HEK293 (cell line): ENCODE data around the gene LENEP.

ENCODE experiments used
- CTCF ChIA-PET: fragments of 350-600 bp; formaldehyde crosslinking; extraction: SDS; loops from one replicate; lab custom pipeline; 2021; ENCODE audit warnings: antibody characterized with exemption; lab: Yijun Ruan, JAX
- POLR2A ChIA-PET: fragments of 300-600 bp; formaldehyde crosslinking; extraction: SDS; loops from one replicate; lab custom pipeline; 2020; ENCODE audit warnings: antibody characterized with exemption, inconsistent platforms; lab: Yijun Ruan, JAX
- H3K27ac ChIP-seq: fragments of 200-500 bp; sonication (Bioruptor generic); 2 replicates; pipeline ENCODE4 v1.5.1; 2014; ENCODE audit warnings: low read depth, low read length, control low read depth, inconsistent platforms; ENCODE audit errors: extremely low read depth
- H3K36me3 ChIP-seq, 2 experiments: fragments of 200-500 bp in 1 of 2; sonication (Bioruptor generic) in 1 of 2; 1 replicate in 1 of 2; 2 replicates in 1 of 2; pipeline ENCODE4 v1.5.1; 2014 to 2017; ENCODE audit warnings: inconsistent platforms in 2 of 2, low read length in 2 of 2; ENCODE audit not compliant: control insufficient read depth in 2 of 2, insufficient read depth in 1 of 2
- H3K4me1 ChIP-seq: fragments of 200-500 bp; sonication (Bioruptor generic); 2 replicates; pipeline ENCODE4 v1.5.1; 2014; ENCODE audit warnings: mild to moderate bottlenecking, low read length, inconsistent platforms; ENCODE audit not compliant: control insufficient read depth, insufficient read depth
- H3K4me3 ChIP-seq: 2 replicates; pipeline ENCODE4 v1.5.1; 2011; ENCODE audit warnings: low read depth, mild to moderate bottlenecking, control low read depth, low read length, moderate library complexity
- H3K9me3 ChIP-seq: fragments of 200-500 bp; sonication (Bioruptor generic); 2 replicates; pipeline ENCODE4 v1.5.1; 2014; ENCODE audit warnings: low read depth, low read length, inconsistent platforms; ENCODE audit not compliant: control insufficient read depth, insufficient read depth
- GLIS2 ChIP-seq: fragments of 450-650 bp; formaldehyde crosslinking; IDR thresholded peaks from 2 replicates; pipeline ENCODE4 v1.5.1; 2016; ENCODE audit warnings: missing biosample characterization, missing genetic modification characterization
- PRDM1 ChIP-seq: fragments of 450-650 bp; formaldehyde crosslinking; IDR thresholded peaks from 2 replicates; pipeline ENCODE4; 2016; ENCODE audit warnings: missing biosample characterization, missing genetic modification characterization
- PRDM6 ChIP-seq: fragments of 450-650 bp; formaldehyde crosslinking; IDR thresholded peaks from 2 replicates; pipeline ENCODE4 v1.5.1; 2017; ENCODE audit warnings: missing biosample characterization, missing genetic modification characterization
- RBAK ChIP-seq: fragments of 450-650 bp; formaldehyde crosslinking; IDR thresholded peaks from 2 replicates; pipeline ENCODE4 v1.5.1; 2016; ENCODE audit warnings: missing biosample characterization, missing genetic modification characterization
- SETDB1 ChIP-seq: IDR thresholded peaks from one replicate; pipeline ENCODE4 v1.6.1; 2017; ENCODE audit warnings: mild to moderate bottlenecking, low read length, moderate library complexity, mixed read lengths; ENCODE audit not compliant: insufficient read length
- ZNF169 ChIP-seq: fragments of 450-650 bp; formaldehyde crosslinking; IDR thresholded peaks from 2 replicates; pipeline ENCODE4 v1.5.1; 2016; ENCODE audit warnings: missing biosample characterization, missing genetic modification characterization
- ZNF211 ChIP-seq: fragments of 450-650 bp; formaldehyde crosslinking; IDR thresholded peaks from 2 replicates; pipeline ENCODE4 v1.5.1; 2016; ENCODE audit warnings: low read depth, missing biosample characterization, missing genetic modification characterization
- ZNF248 ChIP-seq: fragments of 450-650 bp; formaldehyde crosslinking; IDR thresholded peaks from 2 replicates; pipeline ENCODE4 v1.5.1; 2017; ENCODE audit warnings: missing biosample characterization, missing genetic modification characterization
- ZNF280C ChIP-seq: fragments of 450-650 bp; formaldehyde crosslinking; IDR thresholded peaks from 2 replicates; pipeline ENCODE4 v1.5.1; 2016; ENCODE audit warnings: missing biosample characterization, missing genetic modification characterization
- ZNF311 ChIP-seq: fragments of 450-650 bp; formaldehyde crosslinking; IDR thresholded peaks from 2 replicates; pipeline ENCODE4 v1.5.1; 2017; ENCODE audit warnings: missing biosample characterization, missing genetic modification characterization, borderline replicate concordance
- ZNF48 ChIP-seq: fragments of 450-650 bp; formaldehyde crosslinking; IDR thresholded peaks from 2 replicates; pipeline ENCODE4 v1.5.1; 2016; ENCODE audit warnings: missing biosample characterization, missing genetic modification characterization
- ZNF501 ChIP-seq: fragments of 450-650 bp; formaldehyde crosslinking; IDR thresholded peaks from 2 replicates; pipeline ENCODE4 v1.5.1; 2016; ENCODE audit warnings: missing biosample characterization, missing genetic modification characterization
- ZNF544 ChIP-seq: fragments of 450-650 bp; formaldehyde crosslinking; IDR thresholded peaks from 2 replicates; pipeline ENCODE4 v1.5.0; 2017; ENCODE audit warnings: missing biosample characterization, missing genetic modification characterization
- ZNF645 ChIP-seq: fragments of 450-650 bp; formaldehyde crosslinking; IDR thresholded peaks from 2 replicates; pipeline ENCODE4; 2016; ENCODE audit warnings: missing biosample characterization, missing genetic modification characterization
- ZNF660 ChIP-seq: fragments of 450-650 bp; IDR thresholded peaks from 2 replicates; pipeline ENCODE4 v1.5.1; 2018; ENCODE audit warnings: missing biosample characterization, mild to moderate bottlenecking, missing genetic modification characterization
- ZNF791 ChIP-seq: fragments of 450-650 bp; formaldehyde crosslinking; IDR thresholded peaks from 2 replicates; pipeline ENCODE4 v1.5.1; 2016; ENCODE audit warnings: missing biosample characterization, missing genetic modification characterization
- TF ChIP-seq, protein P1 (sequence below): fragments of 450-650 bp; formaldehyde crosslinking; IDR thresholded peaks from 2 replicates; pipeline ENCODE4 v1.5.1; 2016; ENCODE audit warnings: missing biosample characterization, missing genetic modification characterization
- TF ChIP-seq, protein P2 (sequence below): fragments of 450-650 bp; formaldehyde crosslinking; IDR thresholded peaks from 2 replicates; pipeline ENCODE4 v1.5.1; 2016; ENCODE audit warnings: missing biosample characterization, missing genetic modification characterization
- TF ChIP-seq, protein P3 (sequence below): fragments of 450-650 bp; formaldehyde crosslinking; IDR thresholded peaks from 2 replicates; pipeline ENCODE4 v1.5.1; 2016; ENCODE audit warnings: missing biosample characterization, missing genetic modification characterization

Gene LENEP

GRCh38 chr1:154959426-154959780 is 34.0 kb upstream of the LENEP start:
- H3K36me3 ChIP-seq, result peaks cover 3 to 38% of the 10 kb centered on the region in 2 experiments
- POLR2A ChIA-PET, result no interaction called here

DNA sequence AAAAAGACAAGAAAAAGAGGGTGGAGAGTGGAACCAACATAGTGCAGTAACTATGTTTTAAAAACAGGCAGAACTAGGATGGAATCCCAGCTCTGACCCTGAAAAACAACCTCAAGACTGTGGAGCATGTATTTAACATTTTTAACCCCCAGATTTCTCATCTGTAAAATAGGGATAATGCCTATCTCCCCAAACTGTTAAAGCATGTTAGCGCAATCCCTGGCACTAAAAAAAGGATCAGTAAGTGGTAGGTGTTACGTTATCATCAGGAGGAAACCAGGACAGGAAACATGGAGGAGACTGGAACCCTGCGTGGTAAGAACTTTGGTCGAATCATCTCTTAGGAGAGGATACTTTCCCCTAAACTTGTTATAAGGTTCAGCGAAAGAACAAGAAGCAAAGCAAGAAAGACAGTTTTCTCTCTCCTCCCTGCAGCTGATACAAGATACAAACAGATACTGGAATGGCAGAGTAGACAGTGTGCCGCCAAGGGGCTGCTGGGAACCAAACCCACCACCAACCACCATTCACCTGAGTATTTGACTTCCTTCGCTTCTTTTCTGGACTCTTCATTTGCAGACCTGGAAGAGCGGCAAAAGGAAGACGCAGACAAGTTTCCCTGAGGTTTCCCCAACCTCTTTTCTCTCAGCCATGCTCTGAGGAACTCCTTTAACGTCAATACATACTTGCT is 32.8 kb upstream of the LENEP start:
- POLR2A ChIA-PET, result interaction anchor here (0.7 to 2.9 kb wide), 10 partner anchors 9 to 492 kb away, joined by 3 to 69 read pairs (median 5); partner anchors contain the start of genes FLAD1, PMVK and SHC1
- CTCF ChIA-PET, result interaction anchor here (0.6 to 2.5 kb wide), 10 partner anchors 9 to 57 kb away, joined by 3 to 16 read pairs (median 5); partner anchors contain the start of genes FLAD1, LENEP and PMVK
- peaks cover 3 to 49% of the 10 kb centered on the region in 2 experiments for H3K36me3 ChIP-seq
- H3K4me1 ChIP-seq, result peaks cover 10% of the 10 kb centered on the region
- peak overlapping the region; percentile 94 for H3K27ac ChIP-seq
- no peak for TF ChIP-seq ZNF211 (tag by site-specific recombination)
- TF ChIP-seq PRDM1, result peak; percentile 62
- no peak for TF ChIP-seq ZNF280C (tag by site-specific recombination)
- TF ChIP-seq, protein P1, sequence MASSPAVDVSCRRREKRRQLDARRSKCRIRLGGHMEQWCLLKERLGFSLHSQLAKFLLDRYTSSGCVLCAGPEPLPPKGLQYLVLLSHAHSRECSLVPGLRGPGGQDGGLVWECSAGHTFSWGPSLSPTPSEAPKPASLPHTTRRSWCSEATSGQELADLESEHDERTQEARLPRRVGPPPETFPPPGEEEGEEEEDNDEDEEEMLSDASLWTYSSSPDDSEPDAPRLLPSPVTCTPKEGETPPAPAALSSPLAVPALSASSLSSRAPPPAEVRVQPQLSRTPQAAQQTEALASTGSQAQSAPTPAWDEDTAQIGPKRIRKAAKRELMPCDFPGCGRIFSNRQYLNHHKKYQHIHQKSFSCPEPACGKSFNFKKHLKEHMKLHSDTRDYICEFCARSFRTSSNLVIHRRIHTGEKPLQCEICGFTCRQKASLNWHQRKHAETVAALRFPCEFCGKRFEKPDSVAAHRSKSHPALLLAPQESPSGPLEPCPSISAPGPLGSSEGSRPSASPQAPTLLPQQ, result no peak
- no peak for TF ChIP-seq ZNF169 (tag by site-specific recombination)
- TF ChIP-seq SETDB1, result no peak
- TF ChIP-seq ZNF501 (tag by site-specific recombination), result no peak
- no peaks in the 10 kb centered on the region for H3K9me3 ChIP-seq
- peak overlapping the region; percentile 90 for H3K4me3 ChIP-seq

More at GRCh38 chr1:154959426-154959780, 34.0 kb upstream of the LENEP start:
- Histone ChIP-seq H3K27ac (no peak overlapping the region), H3K4me3 (no peak overlapping the region), H3K9me3 (no peaks in the 10 kb centered on the region), H3K4me1 (peaks cover 10% of the 10 kb centered on the region)
- TF ChIP-seq ZNF791 (tag by site-specific recombination) (no peak), GLIS2 (tag by site-specific recombination) (0 out of 2 replicates have a peak, but pooled peaks have one; percentile 39)
- CTCF ChIA-PET, result interaction anchor here (0.7 kb wide), 1 partner anchor 55 kb away, joined by 3 read pairs; no protein-coding TSS in a partner anchor

DNA sequence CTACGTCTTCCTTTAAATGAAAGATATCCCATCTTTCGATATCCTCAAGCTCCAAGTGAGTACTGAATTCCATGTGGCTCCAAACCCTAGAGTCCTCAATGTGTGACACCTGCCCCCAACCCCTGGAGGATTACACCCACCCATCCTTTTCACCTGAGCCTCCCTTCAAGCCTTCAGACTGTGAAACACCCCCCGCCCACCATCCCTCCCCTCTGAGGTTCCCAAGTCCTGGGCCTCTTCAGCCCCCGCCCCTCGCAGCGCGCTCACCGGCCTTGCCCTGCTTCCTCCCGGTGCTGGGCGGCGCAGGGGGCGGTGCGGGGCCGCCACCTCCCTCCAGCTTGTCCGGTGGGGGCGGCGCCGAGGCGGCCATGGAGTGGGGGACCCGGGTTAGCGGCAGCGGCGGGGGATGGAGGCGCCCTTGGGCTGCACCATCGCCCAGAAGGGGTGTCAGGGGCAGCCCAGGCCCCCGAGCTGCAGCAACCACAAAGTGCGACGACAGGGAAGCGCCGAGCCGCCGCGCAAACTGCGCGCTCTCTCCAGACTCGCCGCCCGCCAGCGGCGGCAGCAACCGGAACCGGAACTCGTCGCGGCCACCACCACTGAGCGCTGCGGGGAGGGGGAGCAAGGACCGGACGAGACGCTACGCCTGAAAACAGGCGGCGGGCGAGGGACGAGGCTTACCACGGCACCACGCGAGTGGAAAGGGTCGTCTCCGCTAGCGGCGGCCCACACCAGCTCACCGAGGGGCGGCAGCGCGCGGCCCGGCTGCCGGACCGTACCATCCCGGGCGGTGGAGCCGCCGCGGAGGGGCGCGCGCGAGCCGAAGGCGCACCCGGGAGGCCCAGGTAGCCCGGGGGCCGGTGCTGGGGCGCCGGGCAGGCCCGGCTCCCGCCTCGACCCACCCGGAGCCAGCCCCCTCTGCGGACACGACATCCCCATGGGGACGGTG is 31.9 kb upstream of the LENEP start, which contains the start of gene PYGO2:
PYGO2 (minus strand) TSS at position 576 of the 949 bp plus-strand sequence; CDS start at position 370, 206 bp downstream.
- CTCF ChIA-PET, result interaction anchor here (0.6 to 2.5 kb wide), 19 partner anchors 8 to 1401 kb away, joined by 3 to 16 read pairs (median 3); partner anchors contain the start of genes FLAD1, LENEP and PMVK
- H3K4me1 ChIP-seq, result peaks cover 9% of the 10 kb centered on the region
- peak within 1 kb of the TSS; percentile 90 for H3K4me3 ChIP-seq
- no peaks in the 10 kb centered on the region for H3K9me3 ChIP-seq
- peaks cover 3 to 58% of the 10 kb centered on the region in 2 experiments for H3K36me3 ChIP-seq
- POLR2A ChIA-PET, result interaction anchor here (0.6 to 2.9 kb wide), 12 partner anchors 10 to 123 kb away, joined by 3 to 69 read pairs (median 4); partner anchors contain the start of genes FLAD1, PMVK and SHC1
- H3K27ac ChIP-seq, result peak within 1 kb of the TSS; percentile 94
- TF ChIP-seq ZNF660 (tag by site-specific recombination), result peak; percentile 90
- TF ChIP-seq, protein P2, sequence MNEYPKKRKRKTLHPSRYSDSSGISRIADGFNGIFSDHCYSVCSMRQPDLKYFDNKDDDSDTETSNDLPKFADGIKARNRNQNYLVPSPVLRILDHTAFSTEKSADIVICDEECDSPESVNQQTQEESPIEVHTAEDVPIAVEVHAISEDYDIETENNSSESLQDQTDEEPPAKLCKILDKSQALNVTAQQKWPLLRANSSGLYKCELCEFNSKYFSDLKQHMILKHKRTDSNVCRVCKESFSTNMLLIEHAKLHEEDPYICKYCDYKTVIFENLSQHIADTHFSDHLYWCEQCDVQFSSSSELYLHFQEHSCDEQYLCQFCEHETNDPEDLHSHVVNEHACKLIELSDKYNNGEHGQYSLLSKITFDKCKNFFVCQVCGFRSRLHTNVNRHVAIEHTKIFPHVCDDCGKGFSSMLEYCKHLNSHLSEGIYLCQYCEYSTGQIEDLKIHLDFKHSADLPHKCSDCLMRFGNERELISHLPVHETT (tag by site-specific recombination), result no peak; the same call in 1 of the 2 replicates
- no peak for TF ChIP-seq ZNF311 (tag by site-specific recombination)
- TF ChIP-seq ZNF501 (tag by site-specific recombination), result peak; percentile 93
- no peak for TF ChIP-seq ZNF248 (tag by site-specific recombination)
- no peak for TF ChIP-seq PRDM6 (tag by site-specific recombination)
- TF ChIP-seq ZNF211 (tag by site-specific recombination), result no peak
- no peak for TF ChIP-seq ZNF48
- TF ChIP-seq, protein P3, sequence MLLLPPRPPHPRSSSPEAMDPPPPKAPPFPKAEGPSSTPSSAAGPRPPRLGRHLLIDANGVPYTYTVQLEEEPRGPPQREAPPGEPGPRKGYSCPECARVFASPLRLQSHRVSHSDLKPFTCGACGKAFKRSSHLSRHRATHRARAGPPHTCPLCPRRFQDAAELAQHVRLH (tag by site-specific recombination), result peak; percentile 87
- no peak for TF ChIP-seq RBAK
- no peak for TF ChIP-seq ZNF544 (tag by site-specific recombination)
- no peak for TF ChIP-seq ZNF645 (tag by site-specific recombination)
